Measurements from ENCODE around the gene SLC35F2.

GRCh38 chr11:107849790-107850189, 8.8 kb downstream of the SLC35F2 start:
- TF ChIP-seq CTCF (IDR thresholded peaks at IDR 0.05) (no peak), POLR2A (IDR thresholded peaks at IDR 0.05) (no peak)
